Measurements from ENCODE around the gene SYT15. TPM values are rescaled to one million over a fixed set of nuclear protein-coding genes. Genes with fewer than 3 reads are reported as not detected.

The SYT15 gene
- total and polyA plus RNA-seq, 2 of the 13 experiments (the other 11 are each of a cell fraction or from before 2014, with no cell fraction given) = 0.24 to 0.38 TPM

- TF ChIP-seq KIAA2018 (CRISPR knock-in tag; IDR thresholded peaks at IDR 0.05; ENCODE audit: borderline replicate concordance) = no peak
- no peak for TF ChIP-seq TBX3 (IDR thresholded peaks at IDR 0.05; ENCODE audit: borderline replicate concordance)
- TF ChIP-seq UBTF (CRISPR knock-in tag; IDR thresholded peaks at IDR 0.05) = no peak
- TF ChIP-seq FOXO1 (CRISPR knock-in tag; IDR thresholded peaks at IDR 0.05) = no peak
- no peak for TF ChIP-seq BORCS8-MEF2B (CRISPR knock-in tag; IDR thresholded peaks at IDR 0.05)
- no peak for TF ChIP-seq HDAC2 (CRISPR knock-in tag; IDR thresholded peaks at IDR 0.05)
- TF ChIP-seq ZNF549 (CRISPR knock-in tag; IDR thresholded peaks at IDR 0.05) = no peak
- TF ChIP-seq ZNF446 (CRISPR knock-in tag; IDR thresholded peaks at IDR 0.05) = no peak
- TF ChIP-seq ZSCAN20 (CRISPR knock-in tag; IDR thresholded peaks at IDR 0.05; ENCODE audit: borderline replicate concordance) = no peak
Observed at GRCh38 chr10:46555713-46556514, 23.0 kb upstream of the SYT15 start (continued).
